Measurements from ENCODE around the gene GCDH.

Gene GCDH

DNA sequence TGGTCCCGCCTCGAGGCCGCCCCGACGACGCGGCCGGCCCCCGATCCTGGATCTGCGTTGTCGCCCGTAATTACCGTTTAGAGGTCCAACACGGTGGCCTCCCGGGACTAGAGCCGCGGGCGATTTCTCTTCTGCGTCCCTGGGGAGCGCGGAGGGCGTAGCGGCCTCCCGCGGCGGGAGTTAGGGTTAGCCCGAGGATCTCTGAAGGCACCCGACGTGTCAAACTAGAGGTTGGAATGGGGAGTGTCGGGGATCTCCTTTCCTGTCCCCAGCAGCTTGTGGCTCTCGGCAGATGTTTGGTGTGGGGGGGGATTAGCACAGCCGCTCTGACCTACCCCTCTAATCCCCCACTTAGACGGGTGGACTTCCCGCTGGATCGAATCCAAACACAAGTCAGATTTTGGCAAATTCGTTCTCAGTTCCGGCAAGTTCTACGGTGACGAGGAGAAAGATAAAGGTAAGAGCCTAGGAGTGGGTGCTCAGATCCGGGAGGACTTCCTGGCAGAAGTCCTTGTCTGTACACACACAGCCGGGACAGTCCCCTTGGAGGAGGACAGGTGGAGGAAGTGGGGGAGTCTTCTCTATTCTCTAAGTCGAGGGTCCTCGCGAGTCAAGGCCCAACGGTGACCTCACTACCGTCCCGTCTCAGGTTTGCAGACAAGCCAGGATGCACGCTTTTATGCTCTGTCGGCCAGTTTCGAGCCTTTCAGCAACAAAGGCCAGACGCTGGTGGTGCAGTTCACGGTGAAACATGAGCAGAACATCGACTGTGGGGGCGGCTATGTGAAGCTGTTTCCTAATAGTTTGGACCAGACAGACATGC is 48.0 kb downstream of the GCDH start:
- no peak for DNase-seq (ENCODE audit: low spot score)
- no peak for TF ChIP-seq CTCF (IDR thresholded peaks at IDR 0.05)

DNA sequence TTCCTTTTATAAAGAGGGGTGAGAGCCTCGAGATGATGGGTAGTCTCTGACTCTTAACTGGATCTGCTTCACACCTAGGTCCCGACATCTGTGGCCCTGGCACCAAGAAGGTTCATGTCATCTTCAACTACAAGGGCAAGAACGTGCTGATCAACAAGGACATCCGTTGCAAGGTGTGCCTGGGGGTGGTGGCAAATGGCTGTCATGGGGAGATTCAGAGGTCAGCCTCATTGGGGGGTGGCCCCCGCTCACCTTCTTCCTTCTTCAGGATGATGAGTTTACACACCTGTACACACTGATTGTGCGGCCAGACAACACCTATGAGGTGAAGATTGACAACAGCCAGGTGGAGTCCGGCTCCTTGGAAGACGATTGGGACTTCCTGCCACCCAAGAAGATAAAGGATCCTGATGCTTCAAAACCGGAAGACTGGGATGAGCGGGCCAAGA is 49.0 kb downstream of the GCDH start:
- no peak for DNase-seq (ENCODE audit: low spot score)
- no peak for TF ChIP-seq CTCF (IDR thresholded peaks at IDR 0.05)
- H3K4me3 ChIP-seq: peak overlapping the region; percentile 94
- H3K27ac ChIP-seq: peak overlapping the region; percentile 15 to 96

More for the DNA sequence above, 48.0 kb downstream of the GCDH start:
- peak overlapping the region; percentile 95 to 96 for H3K27ac ChIP-seq
- H3K4me3 ChIP-seq: peak overlapping the region; percentile 94

GRCh38 chr19:12940897-12941296 is 49.9 kb downstream of the GCDH start:
- Histone ChIP-seq H3K27ac (peak overlapping the region in 1 of 2 donors; percentile 15), H3K4me3 (no peak overlapping the region)
- no peak for TF ChIP-seq CTCF (IDR thresholded peaks at IDR 0.05)

DNA sequence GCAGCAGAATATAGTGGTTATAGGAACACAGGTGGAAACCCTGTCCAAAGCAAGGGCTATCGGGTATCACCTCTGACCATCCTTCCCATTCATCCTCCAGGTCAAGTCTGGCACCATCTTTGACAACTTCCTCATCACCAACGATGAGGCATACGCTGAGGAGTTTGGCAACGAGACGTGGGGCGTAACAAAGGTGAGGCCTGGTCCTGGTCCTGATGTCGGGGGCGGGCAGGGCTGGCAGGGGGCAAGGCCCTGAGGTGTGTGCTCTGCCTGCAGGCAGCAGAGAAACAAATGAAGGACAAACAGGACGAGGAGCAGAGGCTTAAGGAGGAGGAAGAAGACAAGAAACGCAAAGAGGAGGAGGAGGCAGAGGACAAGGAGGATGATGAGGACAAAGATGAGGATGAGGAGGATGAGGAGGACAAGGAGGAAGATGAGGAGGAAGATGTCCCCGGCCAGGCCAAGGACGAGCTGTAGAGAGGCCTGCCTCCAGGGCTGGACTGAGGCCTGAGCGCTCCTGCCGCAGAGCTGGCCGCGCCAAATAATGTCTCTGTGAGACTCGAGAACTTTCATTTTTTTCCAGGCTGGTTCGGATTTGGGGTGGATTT is 52.6 kb downstream of the GCDH start:
- Histone ChIP-seq H3K27ac (peak overlapping the region in 1 of 2 donors; percentile 27), H3K4me3 (no peak overlapping the region)
- no peak for TF ChIP-seq CTCF (IDR thresholded peaks at IDR 0.05)
- DNase-seq (ENCODE audit: low spot score): no peak

More at GRCh38 chr19:12940897-12941296, 49.9 kb downstream of the GCDH start:
- no peak for DNase-seq (ENCODE audit: low spot score)

- Histone ChIP-seq H3K4me3 (no peak overlapping the region), H3K27ac (no peak overlapping the region)
- DNase-seq (ENCODE audit: low spot score): no peak
- no peak for TF ChIP-seq CTCF (IDR thresholded peaks at IDR 0.05)
Observed at GRCh38 chr19:12944104-12944674, 53.2 kb downstream of the GCDH start.

GRCh38 chr19:12945479-12946091 is 54.6 kb downstream of the GCDH start, which contains the start of gene RAD23A:
Gene RAD23A (plus strand): TSS chr19:12945862. CDS start chr19:12945949, 87 bp downstream.
- peak within 1 kb of the TSS; percentile 95 to 99 for H3K27ac ChIP-seq
- no peak for TF ChIP-seq CTCF (IDR thresholded peaks at IDR 0.05)

More at GRCh38 chr19:12945479-12946091, 54.6 kb downstream of the GCDH start, which contains the start of gene RAD23A:
- peak within 1 kb of the TSS; percentile 99 for H3K4me3 ChIP-seq
- peak; percentile 97 for DNase-seq (ENCODE audit: low spot score)
